Subcutaneous adipose tissue (tissue), 4 donors: ENCODE data around the gene RNF113B. TPM values are rescaled to one million over a fixed set of nuclear protein-coding genes. Genes with fewer than 3 reads are reported as not detected.

ENCODE experiments used
- CTCF ChIP-seq: fragments of 450-650 bp; IDR thresholded peaks from one replicate; pipeline ENCODE4 v1.5.1; 2016; ENCODE audit warnings: low read depth, mild to moderate bottlenecking, control low read depth, antibody characterized with exemption, moderate library complexity
- total RNA-seq, 4 donors: library from RNA; depleted of rRNA; stranded (reverse); fragments of >200 nt; gene quantifications; one replicate each; pipeline ENCODE4 v1.1.0, GENCODE V29; 2016

RNF113B gene
- total RNA-seq, 4 donors from 2014 or later: not detected

GRCh38 chr13:98204546-98204945 lies 27.5 kb upstream of the RNF113B start:
- no peak for TF ChIP-seq CTCF

GRCh38 chr13:98203646-98204326 lies 26.7 kb upstream of the RNF113B start:
- no peak for TF ChIP-seq CTCF

- no peak for TF ChIP-seq CTCF
Measured at GRCh38 chr13:98201984-98202383, 24.9 kb upstream of the RNF113B start.

GRCh38 chr13:98201189-98201588 lies 24.1 kb upstream of the RNF113B start:
- TF ChIP-seq CTCF: no peak

- no peak for TF ChIP-seq CTCF
Measured at GRCh38 chr13:98200211-98200878, 23.3 kb upstream of the RNF113B start.

- no peak for TF ChIP-seq CTCF
Measured at GRCh38 chr13:98199480-98199879, 22.4 kb upstream of the RNF113B start.

- no peak for TF ChIP-seq CTCF
Measured at GRCh38 chr13:98198683-98199082, 21.6 kb upstream of the RNF113B start.
